Activated CD4-positive, alpha-beta memory T cell treated with anti-CD3 and anti-CD28 coated beads, Interleukin-2, amount 10 ng/mL, durations not matched to agents 7 days and 5 days (primary cell): ENCODE data around the gene ABCF3. TPM values are rescaled to one million over a fixed set of nuclear protein-coding genes. Genes with fewer than 3 reads are reported as not detected.
A peak's percentile ranks its signal among the peaks of the same experiment; 100 is the strongest.
"Not testable (repeated sequence)": the region's sequence is repeated elsewhere in the genome, so short reads cannot be mapped to it uniquely, and the experiment has no call there.

Experiments used
- CTCF ChIA-PET: fragments of 350-600 bp; sonication (Branson Sonifier 250); formaldehyde crosslinking; loops from one replicate; lab custom pipeline; 2021; ENCODE audit warnings: antibody characterized with exemption, inconsistent platforms; lab: Charles Lee
- POLR2A ChIA-PET: fragments of 350-600 bp; sonication (Branson Sonifier 250); formaldehyde crosslinking; loops from one replicate; lab custom pipeline; 2021; ENCODE audit warnings: antibody characterized with exemption; lab: Charles Lee
- DNase-seq: peaks from one replicate; pipeline ENCODE4 v3.0.0-alpha.2; 2020
- H3K27ac Mint-ChIP-seq: one replicate; pipeline ENCODE4 v1.8.0; 2021; ENCODE audit warnings: mild to moderate bottlenecking, mixed read lengths
- H3K27me3 Mint-ChIP-seq: one replicate; pipeline ENCODE4 v1.8.0; 2021; ENCODE audit warnings: mixed read lengths
- H3K36me3 Mint-ChIP-seq: one replicate; pipeline ENCODE4 v1.8.0; 2021; ENCODE audit warnings: low read depth, mixed read lengths
- H3K4me1 Mint-ChIP-seq: one replicate; pipeline ENCODE4 v1.8.0; 2021; ENCODE audit warnings: mixed read lengths
- H3K4me3 Mint-ChIP-seq: one replicate; pipeline ENCODE4 v1.8.0; 2021; ENCODE audit warnings: mild to moderate bottlenecking, mixed read lengths
- H3K9me3 Mint-ChIP-seq: one replicate; pipeline ENCODE4 v1.8.0; 2021; ENCODE audit warnings: mixed read lengths
- total RNA-seq, 2 experiments: library from RNA; stranded (reverse); gene quantifications; one replicate each; pipeline ENCODE4 v1.2.3, GENCODE V29; 2021

ABCF3 gene
- total RNA-seq, result 10 to 100 TPM; 53.7 to 60.1 TPM

GRCh38 chr3:184186184-184186901 lies at the start of gene ABCF3:
TSS of gene ABCF3 (plus strand) at chr3:184186199. CDS start at chr3:184186208, 9 bp downstream.
- POLR2A ChIA-PET, result interaction anchor here (0.8 to 2.3 kb wide), 8 partner anchors 8 to 60 kb away, joined by 3 to 36 read pairs (median 5); partner anchors contain the start of genes AP2M1, DVL3 and EIF2B5
- no peaks in the 10 kb centered on the region for H3K9me3 Mint-ChIP-seq
- DNase-seq, result no peak
- H3K4me3 Mint-ChIP-seq, result peak within 1 kb of the TSS; percentile 93
- peaks cover 72% of the 10 kb centered on the region for H3K36me3 Mint-ChIP-seq
- no peaks in the 10 kb centered on the region for H3K27me3 Mint-ChIP-seq
- H3K4me1 Mint-ChIP-seq, result peaks cover 36% of the 10 kb centered on the region
- CTCF ChIA-PET, result interaction anchor here (0.6 to 1.9 kb wide), 9 partner anchors 10 to 291 kb away, joined by 3 to 8 read pairs (median 4); partner anchors contain the start of genes ABCC5, AP2M1, DVL3 and EEF1AKMT4
- H3K27ac Mint-ChIP-seq, result peak within 1 kb of the TSS; percentile 88

- H3K4me3 Mint-ChIP-seq, result no peak overlapping the region
- no peaks in the 10 kb centered on the region for H3K27me3 Mint-ChIP-seq
- ChIA-PET POLR2A (no interaction called here), CTCF (no interaction called here)
- peaks cover 61% of the 10 kb centered on the region for H3K36me3 Mint-ChIP-seq
- DNase-seq, result no peak
- no peaks in the 10 kb centered on the region for H3K9me3 Mint-ChIP-seq
- peaks cover 24% of the 10 kb centered on the region for H3K4me1 Mint-ChIP-seq
- H3K27ac Mint-ChIP-seq, result no peak overlapping the region
These were observed 45.6 kb upstream of the ABCF3 start for GRCh38 chr3:184140436-184140835.

GRCh38 chr3:184142199-184142598 lies 43.8 kb upstream of the ABCF3 start:
- no peak for DNase-seq
- Mint-ChIP-seq H3K27ac (no peak overlapping the region), H3K9me3 (no peaks in the 10 kb centered on the region), H3K4me1 (peaks cover 10% of the 10 kb centered on the region), H3K4me3 (no peak overlapping the region), H3K36me3 (peaks cover 66% of the 10 kb centered on the region), H3K27me3 (no peaks in the 10 kb centered on the region)
- ChIA-PET POLR2A (no interaction called here), CTCF (no interaction called here)

GRCh38 chr3:184143327-184143726 lies 42.7 kb upstream of the ABCF3 start:
- no peak overlapping the region for H3K27ac Mint-ChIP-seq
- CTCF ChIA-PET, result interaction anchor here (1.5 to 3.4 kb wide), 2 partner anchors 7 to 85 kb away, joined by 6 to 17 read pairs; partner anchors contain the start of gene EIF2B5
- no peak for DNase-seq
- POLR2A ChIA-PET, result interaction anchor here (1.8 to 2.2 kb wide), 2 partner anchors 8 to 12 kb away, joined by 5 to 13 read pairs; partner anchors contain the start of genes DVL3 and EIF2B5
- peaks cover 3% of the 10 kb centered on the region for H3K4me1 Mint-ChIP-seq
- no peaks in the 10 kb centered on the region for H3K27me3 Mint-ChIP-seq
- H3K4me3 Mint-ChIP-seq, result no peak overlapping the region
- H3K36me3 Mint-ChIP-seq, result peaks cover 57% of the 10 kb centered on the region
- H3K9me3 Mint-ChIP-seq, result no peaks in the 10 kb centered on the region

- DNase-seq, result no peak
- H3K27ac Mint-ChIP-seq, result no peak overlapping the region
- CTCF ChIA-PET, result interaction anchor here (0.6 to 3.4 kb wide), 5 partner anchors 8 to 249 kb away, joined by 3 to 17 read pairs (median 6); partner anchors contain the start of genes EEF1AKMT4 and EIF2B5
- POLR2A ChIA-PET, result interaction anchor here (1.0 to 2.6 kb wide), 4 partner anchors 9 to 38 kb away, joined by 3 to 13 read pairs (median 6); partner anchors contain the start of genes DVL3 and EIF2B5
- H3K27me3 Mint-ChIP-seq, result no peaks in the 10 kb centered on the region
- H3K4me1 Mint-ChIP-seq, result peaks cover 3% of the 10 kb centered on the region
- H3K9me3 Mint-ChIP-seq, result no peaks in the 10 kb centered on the region
- no peak overlapping the region for H3K4me3 Mint-ChIP-seq
- H3K36me3 Mint-ChIP-seq, result peaks cover 57% of the 10 kb centered on the region
These were observed 41.5 kb upstream of the ABCF3 start for GRCh38 chr3:184144505-184144904.

GRCh38 chr3:184145111-184145524 lies 40.9 kb upstream of the ABCF3 start:
- no peak overlapping the region for H3K4me3 Mint-ChIP-seq
- H3K36me3 Mint-ChIP-seq, result peaks cover 54% of the 10 kb centered on the region
- peaks cover 3% of the 10 kb centered on the region for H3K4me1 Mint-ChIP-seq
- ChIA-PET POLR2A (interaction anchor here (1.0 to 2.6 kb wide), 5 partner anchors 10 to 37 kb away, joined by 3 to 13 read pairs (median 5); partner anchors contain the start of genes DVL3 and EIF2B5), CTCF (interaction anchor here (0.6 to 3.4 kb wide), 5 partner anchors 8 to 250 kb away, joined by 3 to 17 read pairs (median 6); partner anchors contain the start of genes EEF1AKMT4 and EIF2B5)
- DNase-seq, result peak; percentile 30
- H3K27ac Mint-ChIP-seq, result no peak overlapping the region
- no peaks in the 10 kb centered on the region for H3K27me3 Mint-ChIP-seq
- H3K9me3 Mint-ChIP-seq, result no peaks in the 10 kb centered on the region

GRCh38 chr3:184145751-184146270 lies 40.2 kb upstream of the ABCF3 start:
- Mint-ChIP-seq H3K9me3 (no peaks in the 10 kb centered on the region), H3K4me3 (no peak overlapping the region), H3K36me3 (peaks cover 47% of the 10 kb centered on the region), H3K27ac (no peak overlapping the region), H3K27me3 (no peaks in the 10 kb centered on the region), H3K4me1 (peaks cover 3% of the 10 kb centered on the region)
- CTCF ChIA-PET, result interaction anchor here (1.2 to 3.4 kb wide), 2 partner anchors 10 to 104 kb away, joined by 4 to 17 read pairs; partner anchors contain the start of genes EEF1AKMT4 and EIF2B5
- DNase-seq, result no peak
- POLR2A ChIA-PET, result interaction anchor here (1.0 to 2.6 kb wide), 3 partner anchors 10 to 36 kb away, joined by 3 to 7 read pairs (median 4); partner anchors contain the start of gene EIF2B5

GRCh38 chr3:184148076-184148475 lies 37.9 kb upstream of the ABCF3 start:
- no peak for DNase-seq
- Mint-ChIP-seq H3K27ac (no peak overlapping the region), H3K36me3 (peaks cover 25% of the 10 kb centered on the region), H3K4me3 (no peak overlapping the region), H3K27me3 (no peaks in the 10 kb centered on the region), H3K9me3 (no peaks in the 10 kb centered on the region), H3K4me1 (peaks cover 3% of the 10 kb centered on the region)
- POLR2A ChIA-PET, result no interaction called here
- CTCF ChIA-PET, result interaction anchor here (1.4 kb wide), 1 partner anchor 141 kb away, joined by 3 read pairs; no protein-coding TSS in a partner anchor

- POLR2A ChIA-PET, result interaction anchor here (1.5 kb wide), 1 partner anchor 12 kb away, joined by 4 read pairs; no protein-coding TSS in a partner anchor
- Mint-ChIP-seq H3K36me3 (peaks cover 16% of the 10 kb centered on the region), H3K4me1 (peaks cover 7% of the 10 kb centered on the region), H3K4me3 (no peak overlapping the region), H3K9me3 (no peaks in the 10 kb centered on the region), H3K27me3 (no peaks in the 10 kb centered on the region), H3K27ac (no peak overlapping the region)
- CTCF ChIA-PET, result interaction anchor here (1.4 kb wide), 1 partner anchor 140 kb away, joined by 3 read pairs; no protein-coding TSS in a partner anchor
- no peak for DNase-seq
These were observed 36.9 kb upstream of the ABCF3 start for GRCh38 chr3:184149123-184149522.

GRCh38 chr3:184149770-184150169 lies 36.2 kb upstream of the ABCF3 start:
- POLR2A ChIA-PET, result interaction anchor here (1.5 kb wide), 1 partner anchor 12 kb away, joined by 4 read pairs; no protein-coding TSS in a partner anchor
- DNase-seq, H3K4me3 Mint-ChIP-seq, H3K27ac Mint-ChIP-seq, H3K4me1 Mint-ChIP-seq, CTCF ChIA-PET, H3K9me3 Mint-ChIP-seq, H3K27me3 Mint-ChIP-seq: not testable (repeated sequence)
- peaks cover 14% of the 10 kb centered on the region for H3K36me3 Mint-ChIP-seq

- H3K27ac Mint-ChIP-seq, result peak within 1 kb of the TSS; percentile 79
- peaks cover 4% of the 10 kb centered on the region for H3K36me3 Mint-ChIP-seq
- DNase-seq, result peak; percentile 59
- ChIA-PET CTCF (interaction anchor here (0.7 to 1.4 kb wide), 4 partner anchors 18 to 40 kb away, joined by 3 to 6 read pairs (median 4); partner anchors contain the start of gene ABCF3), POLR2A (interaction anchor here (1.0 to 2.8 kb wide), 6 partner anchors 10 to 73 kb away, joined by 3 to 27 read pairs (median 4); partner anchors contain the start of genes ABCF3, AP2M1, EIF2B5 and VWA5B2)
- no peaks in the 10 kb centered on the region for H3K9me3 Mint-ChIP-seq
- no peaks in the 10 kb centered on the region for H3K27me3 Mint-ChIP-seq
- H3K4me1 Mint-ChIP-seq, result peaks cover 25% of the 10 kb centered on the region
- H3K4me3 Mint-ChIP-seq, result peak within 1 kb of the TSS; percentile 93
These were observed 30.9 kb upstream of the ABCF3 start, which contains the start of gene DVL3 for GRCh38 chr3:184154885-184155643. TSS of gene DVL3 (plus strand) at chr3:184155377. CDS start at chr3:184155636, 259 bp downstream.
